GM12892 (cell line): Measurements from ENCODE around the gene GMNN.
"Not testable (repeated sequence)": the region's sequence is repeated elsewhere in the genome, so short reads cannot be mapped to it uniquely, and the experiment has no call there.

Experiments
- POLR2A ChIP-seq: IDR thresholded peaks from 2 replicates; pipeline ENCODE4 v1.6.1; 2011; ENCODE audit warnings: low read depth, low read length, control low read depth
- TAF1 ChIP-seq: IDR thresholded peaks from 2 replicates; pipeline ENCODE4 v1.6.1; 2011; ENCODE audit warnings: low read depth, mild to moderate bottlenecking, control low read depth, low read length, borderline replicate concordance

DNA sequence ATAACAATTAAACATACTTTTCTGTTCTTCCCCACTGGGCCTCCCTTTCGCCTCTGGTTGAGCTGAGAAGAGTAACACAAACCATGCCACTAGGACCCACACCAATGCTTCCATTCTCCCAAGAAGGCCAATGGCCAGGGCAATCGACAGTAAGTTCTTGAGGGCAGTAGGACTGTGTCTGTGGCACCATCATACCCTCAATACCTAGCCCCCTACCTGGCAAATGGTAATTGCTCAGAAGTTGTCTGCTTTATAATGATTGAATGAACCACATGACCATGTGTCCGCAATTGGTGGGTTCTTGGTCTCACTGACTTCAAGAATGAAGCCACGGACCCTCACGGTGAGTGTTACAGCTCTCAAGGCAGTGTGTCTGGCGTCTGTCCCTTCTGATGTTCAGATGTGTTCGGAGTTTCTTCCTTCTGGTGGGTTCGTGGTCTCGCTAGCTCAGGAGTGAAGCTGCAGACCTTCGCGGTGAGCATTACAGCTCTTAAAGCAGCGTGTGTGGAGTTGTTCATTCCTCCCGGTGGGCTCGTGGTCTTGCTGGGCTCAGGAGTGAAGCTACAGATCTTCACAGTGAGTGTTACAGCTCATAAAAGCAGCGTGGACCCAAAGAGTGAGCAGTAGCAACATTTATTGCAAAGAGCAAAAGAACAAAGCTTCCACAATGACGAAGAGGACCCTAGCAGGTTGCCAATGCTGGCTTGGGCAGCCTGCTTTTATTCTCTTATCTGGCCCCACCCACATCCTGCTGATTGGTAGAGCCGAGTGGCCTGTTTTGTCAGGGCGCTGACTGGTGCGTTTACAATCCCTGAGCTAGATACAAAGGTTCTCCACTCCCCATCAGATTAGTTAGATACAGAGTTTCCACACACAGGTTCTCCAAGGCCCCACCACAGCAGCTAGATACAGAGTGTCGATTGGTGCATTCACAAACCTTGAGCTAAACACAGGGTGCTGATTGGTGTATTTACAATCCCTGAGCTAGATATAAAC, 9.6 kb upstream of the GMNN start:
- not testable (repeated sequence) for TF ChIP-seq POLR2A, TAF1
